HEK293T (cell line): ENCODE results near the gene ACP3.
"Not testable (repeated sequence)": the region's sequence is repeated elsewhere in the genome, so short reads cannot be mapped to it uniquely, and the experiment has no call there.

Experiments used
- CTCF ChIA-PET: fragments of 350-600 bp; formaldehyde crosslinking; extraction: SDS; loops from one replicate; lab custom pipeline; 2021; ENCODE audit warnings: antibody characterized with exemption, inconsistent platforms; lab: Yijun Ruan, JAX
- POLR2A ChIA-PET: fragments of 350-600 bp; formaldehyde crosslinking; extraction: SDS; loops from one replicate; lab custom pipeline; 2020; ENCODE audit warnings: antibody characterized with exemption, inconsistent platforms; lab: Yijun Ruan, JAX
- DNase-seq: peaks from one replicate; pipeline ENCODE4 v3.0.0; 2012; ENCODE audit warnings: mixed read lengths; ENCODE audit errors: extremely low spot score
- ARNT ChIP-seq: fragments of 450-650 bp; IDR thresholded peaks from 2 replicates; pipeline ENCODE4 v1.6.1; 2017; ENCODE audit warnings: mild to moderate bottlenecking
- BHLHE40 ChIP-seq: fragments of 450-650 bp; IDR thresholded peaks from 2 replicates; pipeline ENCODE4 v1.6.1; 2016; ENCODE audit warnings: mild to moderate bottlenecking, moderate library complexity, borderline replicate concordance
- CTBP1 ChIP-seq: fragments of 450-650 bp; IDR thresholded peaks from 2 replicates; pipeline ENCODE4 v1.6.1; 2016; ENCODE audit warnings: borderline replicate concordance
- ELF4 ChIP-seq: fragments of 450-650 bp; IDR thresholded peaks from 2 replicates; pipeline ENCODE4 v1.6.1; 2017; ENCODE audit warnings: antibody characterized with exemption
- FOXA1 ChIP-seq: fragments of 450-650 bp; IDR thresholded peaks from 2 replicates; pipeline ENCODE4 v1.6.1; 2016; ENCODE audit warnings: mild to moderate bottlenecking
- FOXK2 ChIP-seq: fragments of 450-650 bp; IDR thresholded peaks from 2 replicates; pipeline ENCODE4 v1.6.1; 2016; ENCODE audit warnings: mild to moderate bottlenecking
- FOXM1 ChIP-seq: fragments of 450-650 bp; IDR thresholded peaks from 2 replicates; pipeline ENCODE4 v1.6.1; 2017; ENCODE audit warnings: mild to moderate bottlenecking, borderline replicate concordance
- HDGF ChIP-seq: fragments of 450-650 bp; IDR thresholded peaks from 2 replicates; pipeline ENCODE4 v1.6.1; 2017; ENCODE audit warnings: antibody characterized with exemption, borderline replicate concordance
- L3MBTL2 ChIP-seq: fragments of 450-650 bp; conservative IDR thresholded peaks from 2 replicates; pipeline ENCODE4 v1.6.1; 2016; ENCODE audit warnings: mild to moderate bottlenecking
- LEF1 ChIP-seq: fragments of 450-650 bp; IDR thresholded peaks from 2 replicates; pipeline ENCODE4 v1.6.1; 2017; ENCODE audit warnings: mild to moderate bottlenecking, borderline replicate concordance
- NFRKB ChIP-seq: fragments of 450-650 bp; IDR thresholded peaks from 2 replicates; pipeline ENCODE4 v1.6.1; 2016; ENCODE audit warnings: mild to moderate bottlenecking, moderate library complexity
- PKNOX1 ChIP-seq: fragments of 450-650 bp; IDR thresholded peaks from 2 replicates; pipeline ENCODE4 v1.6.1; 2016
- SP1 ChIP-seq: fragments of 450-650 bp; IDR thresholded peaks from 2 replicates; pipeline ENCODE4 v1.6.1; 2017
- SUZ12 ChIP-seq: fragments of 450-650 bp; IDR thresholded peaks from 2 replicates; pipeline ENCODE4 v1.6.1; 2016; ENCODE audit warnings: mild to moderate bottlenecking
- TARDBP ChIP-seq: fragments of 450-650 bp; IDR thresholded peaks from 2 replicates; pipeline ENCODE4 v1.6.1; 2016
- ZNF384 ChIP-seq: fragments of 450-650 bp; IDR thresholded peaks from 2 replicates; pipeline ENCODE4 v1.6.1; 2016

ACP3 gene

GRCh38 chr3:132368515-132368914 lies 51.3 kb downstream of the ACP3 start:
- POLR2A ChIA-PET = no interaction called here
- CTCF ChIA-PET = no interaction called here
- TF ChIP-seq PKNOX1 = no peak
- TF ChIP-seq FOXA1 = no peak
- TF ChIP-seq L3MBTL2 = no peak
- TF ChIP-seq SUZ12 = no peak
- TF ChIP-seq SP1 = no peak
- TF ChIP-seq CTBP1 = no peak
- no peak for TF ChIP-seq ZNF384
- TF ChIP-seq FOXM1 = no peak
- TF ChIP-seq TARDBP = no peak
- no peak for TF ChIP-seq ELF4
- no peak for TF ChIP-seq FOXK2
- TF ChIP-seq BHLHE40 = no peak
- TF ChIP-seq LEF1 = no peak
- no peak for TF ChIP-seq NFRKB
- TF ChIP-seq ARNT = no peak
- TF ChIP-seq HDGF = no peak
- DNase-seq = no peak

GRCh38 chr3:132368962-132369361 lies 51.8 kb downstream of the ACP3 start:
- TF ChIP-seq SP1 = no peak
- TF ChIP-seq ARNT = no peak
- TF ChIP-seq FOXK2 = no peak
- TF ChIP-seq BHLHE40 = no peak
- TF ChIP-seq ZNF384 = no peak
- no peak for TF ChIP-seq SUZ12
- no peak for TF ChIP-seq NFRKB
- DNase-seq = no peak
- ChIA-PET POLR2A (no interaction called here), CTCF (no interaction called here)

- POLR2A ChIA-PET = interaction anchor here (0.7 to 1.5 kb wide), 3 partner anchors 21 to 40 kb away, joined by 3 to 4 read pairs (median 3); partner anchors contain the start of gene DNAJC13
- CTCF ChIA-PET = not testable (repeated sequence)
- TF ChIP-seq L3MBTL2 = peak; percentile 84
- peak; percentile 24 for DNase-seq
Measured at GRCh38 chr3:132376945-132377354, 59.7 kb downstream of the ACP3 start.

- CTCF ChIA-PET = no interaction called here
- DNase-seq = no peak
- POLR2A ChIA-PET = no interaction called here
- TF ChIP-seq BHLHE40 (no peak), L3MBTL2 (no peak), FOXK2 (no peak), CTBP1 (no peak), SUZ12 (no peak), FOXM1 (no peak), FOXA1 (no peak), HDGF (no peak), ARNT (no peak), ELF4 (no peak), SP1 (no peak), NFRKB (no peak), LEF1 (no peak), PKNOX1 (no peak)
Measured at GRCh38 chr3:132378048-132378762, 61.0 kb downstream of the ACP3 start.

GRCh38 chr3:132378846-132379245 lies 61.6 kb downstream of the ACP3 start:
- TF ChIP-seq BHLHE40 (no peak), FOXM1 (no peak), FOXK2 (no peak), ZNF384 (no peak), FOXA1 (no peak), TARDBP (no peak), LEF1 (no peak), SP1 (no peak), PKNOX1 (no peak), ARNT (no peak), NFRKB (no peak), HDGF (no peak), SUZ12 (no peak), L3MBTL2 (no peak), CTBP1 (no peak), ELF4 (no peak)
- ChIA-PET CTCF (no interaction called here), POLR2A (no interaction called here)
- no peak for DNase-seq

- ChIA-PET CTCF (no interaction called here), POLR2A (no interaction called here)
- TF ChIP-seq CTBP1 = no peak
- no peak for TF ChIP-seq HDGF
- no peak for TF ChIP-seq NFRKB
- no peak for TF ChIP-seq ELF4
- no peak for TF ChIP-seq BHLHE40
- no peak for TF ChIP-seq ZNF384
- no peak for TF ChIP-seq FOXM1
- TF ChIP-seq FOXA1 = no peak
- no peak for TF ChIP-seq LEF1
- TF ChIP-seq L3MBTL2 = no peak
- no peak for TF ChIP-seq TARDBP
- no peak for TF ChIP-seq PKNOX1
- TF ChIP-seq SUZ12 = no peak
- TF ChIP-seq FOXK2 = no peak
Measured at GRCh38 chr3:132380920-132381319, 63.7 kb downstream of the ACP3 start.

More at GRCh38 chr3:132380920-132381319, 63.7 kb downstream of the ACP3 start:
- no peak for DNase-seq
